Stomach (tissue), 9 donors: ENCODE results near the gene SH3RF3. TPM values are rescaled to one million over a fixed set of nuclear protein-coding genes. Genes with fewer than 3 reads are reported as not detected.

ENCODE experiments used
- DNase-seq, 2 donors: peaks; one replicate each; pipeline versions ENCODE4 v3.0.0 to v3.0.0-alpha.2; 2013 to 2019
- H3K27ac ChIP-seq, 5 donors: fragments of 200-600 bp in 4 of 5; sonication (generic) in 4 of 5; one replicate each; pipeline ENCODE4 v1.5.1; 2013 to 2019; ENCODE audit warnings: mild to moderate bottlenecking in 1 of 5, moderate library complexity in 1 of 5
- H3K27me3 ChIP-seq, 3 donors: fragments of 200-600 bp; sonication (generic); one replicate each; pipeline ENCODE4 v1.5.1; 2017 to 2019; ENCODE audit warnings: mixed run types in 1 of 3
- H3K36me3 ChIP-seq, 4 donors: fragments of 200-600 bp; sonication (generic); 1 replicate in 3 of 4; 2 replicates in 1 of 4; pipeline ENCODE4 v1.5.1; 2016 to 2019
- H3K4me1 ChIP-seq, 4 donors: fragments of 200-600 bp; sonication (generic); one replicate each; pipeline ENCODE4 v1.5.1; 2016 to 2019
- H3K4me3 ChIP-seq, 4 donors: fragments of 200-600 bp; sonication (generic) in 3 of 4; one replicate each; pipeline ENCODE4 v1.5.1; 2016 to 2019; ENCODE audit warnings: mild to moderate bottlenecking in 1 of 4
- H3K9me3 ChIP-seq, 4 donors: fragments of 200-600 bp; sonication (generic); one replicate each; pipeline ENCODE4 v1.5.1; 2016 to 2019
- CTCF ChIP-seq, 7 experiments: fragments of 450-650 bp in 4 of 7; fragments of 200-600 bp in 3 of 7; sonication (generic) in 3 of 7; IDR thresholded peaks; one replicate each; pipeline ENCODE4 v1.5.1; 2016 to 2019; ENCODE audit warnings: antibody characterized with exemption in 7 of 7, control low read depth in 2 of 7, mild to moderate bottlenecking in 1 of 7
- EP300 ChIP-seq: sonication (generic); formaldehyde crosslinking; IDR thresholded peaks from one replicate; pipeline ENCODE4 v1.6.1; 2017; ENCODE audit warnings: antibody characterized with exemption
- POLR2A ChIP-seq, 4 donors: fragments of 450-650 bp; IDR thresholded peaks; one replicate each; pipeline ENCODE4 v1.6.1; 2016; ENCODE audit warnings: antibody characterized with exemption in 4 of 4, control low read depth in 2 of 4, mild to moderate bottlenecking in 1 of 4, moderate library complexity in 1 of 4
- POLR2AphosphoS5 ChIP-seq, 3 donors: sonication (generic); formaldehyde crosslinking; IDR thresholded peaks; one replicate each; pipeline ENCODE4 v1.6.1; 2016; ENCODE audit warnings: antibody characterized with exemption in 3 of 3
- whole genome bisulfite sequencing, 5 donors: extraction: QIAGEN DNeasy Blood & Tissue Kit in 3 of 5; methylation state at CpG; one replicate each; pipeline versions ENCODE4 v1.1.5 to v1.1.7; 2013 to 2018; 5-methylcytosine and 5-hydroxymethylcytosine counted together
- intact Hi-C: fragments of 100-400 bp; cut with DNase I; formaldehyde crosslinking; loops from one replicate; pipeline ENCODE4 v1.15.1; 2023; ENCODE audit warnings: low total_unique reads
- polyA plus RNA-seq, 3 donors: library from polyadenylated mRNA; stranded (reverse); fragments of 200-250 nt; gene quantifications; one replicate each; pipeline ENCODE4 v1.2.3, GENCODE V29; 2013
- total RNA-seq, 5 donors: library from RNA; depleted of rRNA; stranded (reverse); fragments of >200 nt; gene quantifications; one replicate each; pipeline versions ENCODE4 v1.1.0 to v1.2.3, GENCODE V29; 2014 to 2016
- donor health status: healthy with polysubstance abuse.
- donor health status: Bipolar disorder and iron deficiency.
- donor health status: healthy.

Gene SH3RF3
- total and polyA plus RNA-seq, 8 donors, result 0.87 to 11.1 (median 4.4) TPM

- Histone ChIP-seq H3K4me3 (no peak overlapping the region), H3K27ac (no peak overlapping the region), H3K27me3 (no peaks in the 10 kb centered on the region), H3K36me3 (peaks cover 0 to 13% (median 6%) of the 10 kb centered on the region in 4 donors), H3K9me3 (no peaks in the 10 kb centered on the region), H3K4me1 (no peaks in the 10 kb centered on the region)
- intact Hi-C loops, result no loop called here
- 58 to 84% (median 75%) methylated on average over 5 of the region's 5 CpGs for WGBS, 5 donors
- no peak for DNase-seq
- no peak for TF ChIP-seq POLR2AphosphoS5 (IDR thresholded peaks at IDR 0.05)
- TF ChIP-seq EP300, result no peak
- no peak for TF ChIP-seq CTCF (IDR thresholded peaks at IDR 0.05)
- TF ChIP-seq POLR2A (IDR thresholded peaks at IDR 0.05), result no peak
These were observed 301.3 kb downstream of the SH3RF3 start for GRCh38 chr2:109430329-109430636.

- Histone ChIP-seq H3K4me1 (peaks cover 6 to 16% (median 11%) of the 10 kb centered on the region in 4 donors), H3K27me3 (no peaks in the 10 kb centered on the region), H3K36me3 (peaks cover 0 to 19% (median 8%) of the 10 kb centered on the region in 4 donors), H3K9me3 (no peaks in the 10 kb centered on the region), H3K4me3 (no peak overlapping the region), H3K27ac (no peak overlapping the region)
- intact Hi-C loops, result no loop called here
- WGBS, 5 donors, result 91 to 96% (median 94%) methylated on average over 15 to 17 of the region's 17 CpGs
- no peak for TF ChIP-seq POLR2AphosphoS5 (IDR thresholded peaks at IDR 0.05)
- TF ChIP-seq CTCF (IDR thresholded peaks at IDR 0.05), result no peak
- TF ChIP-seq EP300, result no peak
- no peak for DNase-seq
These were observed 303.4 kb downstream of the SH3RF3 start for GRCh38 chr2:109432421-109432820.

DNA sequence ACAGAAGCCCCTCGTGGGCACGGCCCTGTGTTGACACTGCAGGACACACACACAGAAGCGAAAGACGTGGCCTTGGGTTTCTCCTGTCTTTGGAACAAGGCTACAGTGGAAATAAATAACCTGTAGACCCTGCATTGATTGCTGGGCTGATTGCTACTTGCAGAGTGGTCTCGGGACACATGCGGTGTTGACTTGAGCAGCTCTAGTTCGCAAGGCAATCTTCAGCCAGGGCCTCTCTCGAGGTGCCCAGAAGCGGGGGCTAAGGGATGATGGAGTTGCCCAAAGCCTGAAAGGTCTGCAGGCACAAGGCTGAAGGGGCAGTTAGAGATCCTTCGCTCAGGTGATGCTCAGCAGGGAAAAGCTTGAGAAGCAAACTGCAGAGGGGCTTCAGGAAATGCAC is 304.5 kb downstream of the SH3RF3 start:
- DNase-seq, result no peak
- intact Hi-C loops, result no loop called here
- WGBS, 5 donors, result 86 to 95% (median 92%) methylated on average over 10 of the region's 10 CpGs
- Histone ChIP-seq H3K27me3 (no peaks in the 10 kb centered on the region), H3K36me3 (peaks cover 0 to 22% (median 10%) of the 10 kb centered on the region in 4 donors), H3K4me3 (no peak overlapping the region), H3K9me3 (no peaks in the 10 kb centered on the region), H3K4me1 (peaks cover 10 to 16% (median 12%) of the 10 kb centered on the region in 4 donors), H3K27ac (no peak overlapping the region)
- TF ChIP-seq EP300, result no peak

DNA sequence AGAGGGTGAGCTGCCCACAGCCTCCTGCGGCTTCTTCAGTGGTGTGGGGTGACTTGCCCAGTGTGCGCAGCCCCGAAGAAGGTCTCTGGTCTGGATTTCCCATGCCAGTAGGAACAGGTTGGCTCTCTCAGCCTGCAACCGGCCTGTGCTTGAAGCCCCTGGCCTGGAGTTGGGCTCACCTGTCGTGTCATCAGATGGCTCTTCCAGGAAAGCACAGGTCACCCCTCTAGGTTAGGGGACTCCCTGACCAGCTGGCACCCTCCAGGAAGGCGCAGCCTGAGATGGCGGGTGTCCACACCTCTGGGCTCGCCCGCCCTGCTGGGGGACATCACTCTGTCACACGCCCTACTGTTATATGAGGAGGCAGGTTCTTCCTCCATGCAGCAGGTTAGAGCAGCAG is 304.9 kb downstream of the SH3RF3 start:
- no peak overlapping the region for H3K27ac ChIP-seq
- no peaks in the 10 kb centered on the region for H3K9me3 ChIP-seq
- peaks cover 0 to 27% (median 10%) of the 10 kb centered on the region in 4 donors for H3K36me3 ChIP-seq
- WGBS, 5 donors, result 93 to 100% (median 95%) methylated on average over 3 to 10 of the region's 10 CpGs
- TF ChIP-seq CTCF (IDR thresholded peaks at IDR 0.05) (no peak), EP300 (no peak), POLR2A (IDR thresholded peaks at IDR 0.05) (no peak), POLR2AphosphoS5 (IDR thresholded peaks at IDR 0.05) (no peak)
- intact Hi-C loops, result no loop called here
- peaks cover 10 to 16% (median 12%) of the 10 kb centered on the region in 4 donors for H3K4me1 ChIP-seq
- no peak overlapping the region for H3K4me3 ChIP-seq
- DNase-seq, result no peak
- H3K27me3 ChIP-seq, result no peaks in the 10 kb centered on the region

DNA sequence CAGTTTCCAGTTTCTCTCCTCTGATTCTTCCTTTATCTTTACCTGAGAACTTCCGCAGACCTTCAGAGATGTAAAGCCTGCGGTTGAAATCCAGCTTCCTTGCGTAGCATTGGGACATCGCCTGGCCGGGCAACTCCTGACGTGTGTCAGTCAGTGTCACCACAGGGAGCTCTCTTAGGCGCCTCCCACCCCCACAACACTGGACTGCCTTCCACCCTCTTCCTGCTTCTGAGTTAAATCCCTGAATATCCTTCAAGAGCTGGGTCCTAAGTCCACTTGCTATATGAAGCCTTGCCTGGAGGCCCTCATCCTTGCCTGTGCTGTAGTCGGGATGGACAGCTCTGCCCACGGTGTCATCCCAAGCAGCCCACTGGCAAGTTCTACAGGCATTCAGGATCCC is 305.3 kb downstream of the SH3RF3 start:
- H3K36me3 ChIP-seq, result peaks cover 0 to 29% (median 10%) of the 10 kb centered on the region in 4 donors
- no peak overlapping the region for H3K4me3 ChIP-seq
- DNase-seq, result no peak
- no peak for TF ChIP-seq EP300
- TF ChIP-seq POLR2AphosphoS5 (IDR thresholded peaks at IDR 0.05), result no peak
- intact Hi-C loops, result no loop called here
- no peaks in the 10 kb centered on the region for H3K9me3 ChIP-seq
- no peak overlapping the region for H3K27ac ChIP-seq
- WGBS, 5 donors, result 88 to 94% (median 91%) methylated on average over 9 of the region's 9 CpGs
- no peaks in the 10 kb centered on the region for H3K27me3 ChIP-seq
- H3K4me1 ChIP-seq, result peaks cover 10 to 16% (median 12%) of the 10 kb centered on the region in 4 donors
